ENCODE data around the gene IQCF2.

Gene IQCF2

DNA sequence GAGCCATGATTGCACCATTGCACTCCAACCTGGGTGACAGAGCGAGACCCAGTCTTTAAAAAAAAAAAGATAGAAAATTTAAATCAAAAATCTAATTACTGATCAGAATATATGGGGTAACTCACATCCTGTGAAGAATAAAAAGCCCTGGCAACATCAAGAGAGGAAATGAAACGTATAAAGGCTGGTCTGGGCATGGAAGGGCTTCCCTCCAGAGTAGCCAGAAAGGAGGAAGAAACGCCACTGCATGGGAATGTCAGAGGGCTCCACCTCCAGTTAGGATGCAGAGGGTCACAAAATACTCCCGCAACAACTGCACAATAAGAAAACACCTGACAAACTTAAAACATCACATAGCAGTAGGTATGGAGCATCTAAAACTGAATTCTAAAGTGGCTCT is 46.6 kb downstream of the IQCF2 start:
- TF ChIP-seq TAF1 (IDR thresholded peaks at IDR 0.05; ENCODE audit: borderline replicate concordance, insufficient read depth, low read length) (no peak), POLR2AphosphoS5 (IDR thresholded peaks at IDR 0.05; ENCODE audit: low read depth, low read length) (no peak), SIN3A (IDR thresholded peaks at IDR 0.05; ENCODE audit: borderline replicate concordance, insufficient read depth, low read length) (no peak), FOXP2 (optimal IDR thresholded peaks at IDR 0.05; ENCODE audit: borderline replicate concordance, extremely low read depth, extremely low read length, insufficient read depth) (no peak)
- TF ChIP-seq, protein P1, sequence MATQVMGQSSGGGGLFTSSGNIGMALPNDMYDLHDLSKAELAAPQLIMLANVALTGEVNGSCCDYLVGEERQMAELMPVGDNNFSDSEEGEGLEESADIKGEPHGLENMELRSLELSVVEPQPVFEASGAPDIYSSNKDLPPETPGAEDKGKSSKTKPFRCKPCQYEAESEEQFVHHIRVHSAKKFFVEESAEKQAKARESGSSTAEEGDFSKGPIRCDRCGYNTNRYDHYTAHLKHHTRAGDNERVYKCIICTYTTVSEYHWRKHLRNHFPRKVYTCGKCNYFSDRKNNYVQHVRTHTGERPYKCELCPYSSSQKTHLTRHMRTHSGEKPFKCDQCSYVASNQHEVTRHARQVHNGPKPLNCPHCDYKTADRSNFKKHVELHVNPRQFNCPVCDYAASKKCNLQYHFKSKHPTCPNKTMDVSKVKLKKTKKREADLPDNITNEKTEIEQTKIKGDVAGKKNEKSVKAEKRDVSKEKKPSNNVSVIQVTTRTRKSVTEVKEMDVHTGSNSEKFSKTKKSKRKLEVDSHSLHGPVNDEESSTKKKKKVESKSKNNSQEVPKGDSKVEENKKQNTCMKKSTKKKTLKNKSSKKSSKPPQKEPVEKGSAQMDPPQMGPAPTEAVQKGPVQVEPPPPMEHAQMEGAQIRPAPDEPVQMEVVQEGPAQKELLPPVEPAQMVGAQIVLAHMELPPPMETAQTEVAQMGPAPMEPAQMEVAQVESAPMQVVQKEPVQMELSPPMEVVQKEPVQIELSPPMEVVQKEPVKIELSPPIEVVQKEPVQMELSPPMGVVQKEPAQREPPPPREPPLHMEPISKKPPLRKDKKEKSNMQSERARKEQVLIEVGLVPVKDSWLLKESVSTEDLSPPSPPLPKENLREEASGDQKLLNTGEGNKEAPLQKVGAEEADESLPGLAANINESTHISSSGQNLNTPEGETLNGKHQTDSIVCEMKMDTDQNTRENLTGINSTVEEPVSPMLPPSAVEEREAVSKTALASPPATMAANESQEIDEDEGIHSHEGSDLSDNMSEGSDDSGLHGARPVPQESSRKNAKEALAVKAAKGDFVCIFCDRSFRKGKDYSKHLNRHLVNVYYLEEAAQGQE (IDR thresholded peaks at IDR 0.05; ENCODE audit: insufficient read depth in 1 of 2, low read depth in 2 of 2, low read length in 2 of 2) = no peak

Measured in PFSK-1 (cell line).